Osteocyte (in vitro differentiated cells): ENCODE measurements around the gene PIK3R2. TPM values are rescaled to one million over a fixed set of nuclear protein-coding genes. Genes with fewer than 3 reads are reported as not detected.
A peak's percentile ranks its signal among the peaks of the same experiment; 100 is the strongest.
"Not testable (repeated sequence)": the region's sequence is repeated elsewhere in the genome, so short reads cannot be mapped to it uniquely, and the experiment has no call there.

Source experiments
- DNase-seq: peaks from one replicate; pipeline ENCODE4 v3.0.0; 2021; ENCODE audit warnings: mixed read lengths; ENCODE audit not compliant: unreplicated experiment; ENCODE audit errors: extremely low spot score
- H3K27ac Mint-ChIP-seq: one replicate; pipeline ENCODE4 v1.8.0; 2021; ENCODE audit warnings: mild to moderate bottlenecking, mixed read lengths; ENCODE audit not compliant: unreplicated experiment
- H3K27me3 Mint-ChIP-seq: one replicate; pipeline ENCODE4 v1.8.0; 2021; ENCODE audit warnings: mixed read lengths; ENCODE audit not compliant: unreplicated experiment
- H3K36me3 Mint-ChIP-seq: one replicate; pipeline ENCODE4 v1.8.0; 2021; ENCODE audit warnings: mixed read lengths; ENCODE audit not compliant: unreplicated experiment
- H3K4me1 Mint-ChIP-seq: one replicate; pipeline ENCODE4 v1.8.0; 2021; ENCODE audit warnings: mixed read lengths; ENCODE audit not compliant: unreplicated experiment
- H3K4me3 Mint-ChIP-seq: one replicate; pipeline ENCODE4 v1.8.0; 2021; ENCODE audit warnings: mild to moderate bottlenecking, moderate library complexity, mixed read lengths; ENCODE audit not compliant: unreplicated experiment
- H3K9me3 Mint-ChIP-seq: one replicate; pipeline ENCODE4 v1.8.0; 2021; ENCODE audit warnings: mixed read lengths; ENCODE audit not compliant: unreplicated experiment
- long read RNA-seq: library from polyadenylated mRNA; unstranded; transcript quantifications from one replicate; pipeline ENCODE4 v2.0.0, GENCODE V29; 2021
- total RNA-seq: library from RNA; stranded (reverse); gene quantifications from 2 replicates; pipeline ENCODE4 v1.2.1, GENCODE V29; 2021
- TF ChIP-seq, protein P1 (sequence below): fragments of 200-600 bp; sonication (generic); IDR thresholded peaks from 2 replicates; pipeline ENCODE4 v1.5.0; 2021; ENCODE audit warnings: antibody characterized with exemption, mild to moderate bottlenecking, moderate library complexity

The PIK3R2 gene
- total RNA-seq = 67.2 and 68.1 TPM in 2 replicates
- long read RNA-seq, partial matches to known transcripts = 1 of 1 reads
- long read RNA-seq, other reads (novel, unspliced or antisense) = 0 of 1 reads

- Mint-ChIP-seq H3K4me1 (peaks cover 41% of the 10 kb centered on the region), H3K9me3 (no peaks in the 10 kb centered on the region), H3K27me3 (no peaks in the 10 kb centered on the region), H3K27ac (peak within 1 kb of the TSS; percentile 95), H3K36me3 (no peaks in the 10 kb centered on the region), H3K4me3 (peak within 1 kb of the TSS; percentile 87)
- peak; percentile 100 for DNase-seq
- TF ChIP-seq, protein P1, sequence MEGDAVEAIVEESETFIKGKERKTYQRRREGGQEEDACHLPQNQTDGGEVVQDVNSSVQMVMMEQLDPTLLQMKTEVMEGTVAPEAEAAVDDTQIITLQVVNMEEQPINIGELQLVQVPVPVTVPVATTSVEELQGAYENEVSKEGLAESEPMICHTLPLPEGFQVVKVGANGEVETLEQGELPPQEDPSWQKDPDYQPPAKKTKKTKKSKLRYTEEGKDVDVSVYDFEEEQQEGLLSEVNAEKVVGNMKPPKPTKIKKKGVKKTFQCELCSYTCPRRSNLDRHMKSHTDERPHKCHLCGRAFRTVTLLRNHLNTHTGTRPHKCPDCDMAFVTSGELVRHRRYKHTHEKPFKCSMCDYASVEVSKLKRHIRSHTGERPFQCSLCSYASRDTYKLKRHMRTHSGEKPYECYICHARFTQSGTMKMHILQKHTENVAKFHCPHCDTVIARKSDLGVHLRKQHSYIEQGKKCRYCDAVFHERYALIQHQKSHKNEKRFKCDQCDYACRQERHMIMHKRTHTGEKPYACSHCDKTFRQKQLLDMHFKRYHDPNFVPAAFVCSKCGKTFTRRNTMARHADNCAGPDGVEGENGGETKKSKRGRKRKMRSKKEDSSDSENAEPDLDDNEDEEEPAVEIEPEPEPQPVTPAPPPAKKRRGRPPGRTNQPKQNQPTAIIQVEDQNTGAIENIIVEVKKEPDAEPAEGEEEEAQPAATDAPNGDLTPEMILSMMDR = no peak
Observed at GRCh38 chr19:18152817-18153555, at the start of gene PIK3R2. TSS of gene PIK3R2 (plus strand) at chr19:18153163. CDS start at chr19:18155880, 2,717 bp downstream.

- TF ChIP-seq, protein P1 = no peak
- Mint-ChIP-seq H3K9me3 (no peaks in the 10 kb centered on the region), H3K4me3 (peak overlapping the region; percentile 70), H3K4me1 (peaks cover 16% of the 10 kb centered on the region), H3K27ac (peak overlapping the region; percentile 67), H3K36me3 (no peaks in the 10 kb centered on the region), H3K27me3 (peaks cover 15% of the 10 kb centered on the region)
- no peak for DNase-seq
Observed at GRCh38 chr19:18104793-18105131, 48.2 kb upstream of the PIK3R2 start.

- H3K4me3 Mint-ChIP-seq, H3K27ac Mint-ChIP-seq, H3K36me3 Mint-ChIP-seq, DNase-seq, H3K9me3 Mint-ChIP-seq: not testable (repeated sequence)
- H3K27me3 Mint-ChIP-seq = peaks cover 13% of the 10 kb centered on the region
- peaks cover 16% of the 10 kb centered on the region for H3K4me1 Mint-ChIP-seq
Observed at GRCh38 chr19:18105259-18105658, 47.7 kb upstream of the PIK3R2 start.

DNA sequence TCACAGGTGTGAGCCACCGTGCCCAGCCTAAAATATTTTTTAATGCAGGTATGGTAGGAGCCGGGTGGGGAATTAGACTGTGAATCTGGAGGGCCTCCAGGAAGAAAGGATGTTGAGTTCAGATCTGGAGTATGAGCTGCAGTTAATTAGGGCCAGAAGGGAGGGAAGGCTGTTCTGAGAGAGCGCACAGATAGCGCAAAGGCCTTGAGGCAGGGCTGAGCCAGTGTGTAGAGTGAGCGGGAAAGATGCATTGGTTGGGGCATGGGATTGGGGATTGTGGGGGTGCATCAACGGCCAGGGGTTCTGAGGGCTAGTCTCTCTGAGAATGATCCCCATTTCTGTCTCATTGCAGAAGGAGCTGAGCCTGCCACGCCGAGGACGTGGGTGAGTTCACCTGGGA, 45.7 kb upstream of the PIK3R2 start:
- DNase-seq = no peak
- Mint-ChIP-seq H3K27ac (no peak overlapping the region), H3K9me3 (no peaks in the 10 kb centered on the region), H3K27me3 (peaks cover 6% of the 10 kb centered on the region), H3K4me3 (no peak overlapping the region), H3K36me3 (no peaks in the 10 kb centered on the region), H3K4me1 (peaks cover 20% of the 10 kb centered on the region)
- TF ChIP-seq, protein P1 = no peak

DNA sequence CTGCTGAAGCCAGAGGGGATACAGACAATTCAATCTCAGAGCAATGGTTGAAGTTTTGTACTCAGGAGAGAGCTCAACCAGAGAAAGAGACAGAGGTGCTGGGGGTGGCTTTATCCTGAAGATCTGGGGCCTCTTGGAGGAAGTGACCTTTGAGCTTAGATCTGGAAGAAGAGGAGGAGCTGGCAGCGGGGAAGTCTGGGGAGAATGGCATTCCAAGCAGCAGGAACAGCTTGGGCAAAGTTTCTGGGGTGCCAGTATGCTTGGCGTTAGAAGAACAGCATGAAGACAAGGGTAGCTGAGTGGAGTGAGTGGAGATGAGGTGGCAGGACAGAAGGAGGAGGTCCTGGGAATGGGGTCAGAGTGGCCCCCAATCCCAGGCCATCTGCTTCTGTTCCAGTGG, 44.1 kb upstream of the PIK3R2 start:
- H3K27ac Mint-ChIP-seq = no peak overlapping the region
- no peaks in the 10 kb centered on the region for H3K36me3 Mint-ChIP-seq
- H3K4me3 Mint-ChIP-seq = peak overlapping the region; percentile 53
- DNase-seq = no peak
- peaks cover 6% of the 10 kb centered on the region for H3K27me3 Mint-ChIP-seq
- TF ChIP-seq, protein P1 = no peak
- H3K9me3 Mint-ChIP-seq = no peaks in the 10 kb centered on the region
- H3K4me1 Mint-ChIP-seq = peaks cover 20% of the 10 kb centered on the region
